Raji (cell line): ENCODE measurements around the gene ZNRF1.

ENCODE experiments used
- POLR2A ChIP-seq: IDR thresholded peaks from 2 replicates; pipeline ENCODE4 v1.6.1; 2011; ENCODE audit warnings: low read depth, low read length, control low read depth; ENCODE audit not compliant: insufficient read depth

ZNRF1 gene

DNA sequence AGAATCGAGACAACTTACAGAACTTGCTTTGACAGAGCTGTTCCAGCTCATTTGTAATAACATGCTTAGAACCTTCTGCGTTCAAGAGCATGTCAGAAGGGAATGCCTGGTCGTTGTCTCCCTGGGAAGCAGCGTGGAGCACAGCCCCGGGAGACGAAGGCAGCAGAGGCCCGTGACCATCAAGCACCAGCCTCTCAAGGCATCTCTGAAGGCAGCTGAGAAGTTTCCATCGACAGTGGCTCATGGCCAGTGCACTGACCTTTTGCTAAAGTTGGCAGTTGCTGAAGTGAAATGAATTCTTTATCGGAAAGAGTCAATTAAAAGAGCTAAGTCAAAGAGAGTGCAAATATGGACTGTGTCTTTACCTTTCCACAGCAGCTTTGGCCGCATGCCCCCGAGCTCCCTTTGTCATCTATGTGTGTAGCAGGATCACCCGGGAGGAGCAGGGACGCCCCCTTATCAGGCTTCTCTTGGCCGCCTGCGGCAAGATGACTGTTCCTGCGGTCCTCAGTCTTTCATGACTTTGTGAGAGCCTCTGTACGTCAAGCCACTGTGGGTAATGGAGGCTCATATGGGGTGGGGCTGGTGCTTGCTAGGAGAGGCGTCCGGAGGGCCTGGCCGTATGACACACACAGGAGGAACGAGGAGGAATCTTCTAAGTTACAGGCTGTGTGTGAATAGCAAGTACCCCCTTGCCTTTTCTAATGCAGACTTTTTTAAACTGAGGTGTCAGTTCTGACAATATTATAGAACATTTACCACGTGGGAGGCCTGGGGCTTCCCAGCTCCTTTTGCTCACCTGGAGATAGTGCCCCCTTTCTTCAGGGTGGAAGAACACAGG is 63.5 kb downstream of the ZNRF1 start:
- TF ChIP-seq POLR2A = no peak

DNA sequence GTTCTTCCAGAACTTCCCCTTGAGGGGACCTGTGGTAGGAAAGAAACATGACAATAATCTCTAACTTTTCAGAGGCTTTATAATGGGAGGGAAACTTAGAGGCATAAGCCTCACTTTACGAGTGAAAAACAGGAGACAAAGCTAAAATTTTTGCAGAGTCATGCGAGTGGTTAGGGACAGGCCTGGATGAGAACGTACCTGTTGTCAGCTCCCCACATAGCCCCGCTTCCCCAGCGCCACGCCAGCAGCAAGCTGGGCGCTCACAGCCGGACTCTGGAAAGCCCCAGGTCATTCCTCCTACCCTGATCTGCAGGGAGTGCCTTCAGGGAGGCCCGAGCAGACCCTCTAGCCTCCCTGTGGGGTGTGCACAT is 64.1 kb downstream of the ZNRF1 start:
- no peak for TF ChIP-seq POLR2A

GRCh38 chr16:75063549-75064088 is 64.8 kb downstream of the ZNRF1 start:
- no peak for TF ChIP-seq POLR2A

- no peak for TF ChIP-seq POLR2A
These were observed 65.8 kb downstream of the ZNRF1 start for GRCh38 chr16:75064403-75065148.

DNA sequence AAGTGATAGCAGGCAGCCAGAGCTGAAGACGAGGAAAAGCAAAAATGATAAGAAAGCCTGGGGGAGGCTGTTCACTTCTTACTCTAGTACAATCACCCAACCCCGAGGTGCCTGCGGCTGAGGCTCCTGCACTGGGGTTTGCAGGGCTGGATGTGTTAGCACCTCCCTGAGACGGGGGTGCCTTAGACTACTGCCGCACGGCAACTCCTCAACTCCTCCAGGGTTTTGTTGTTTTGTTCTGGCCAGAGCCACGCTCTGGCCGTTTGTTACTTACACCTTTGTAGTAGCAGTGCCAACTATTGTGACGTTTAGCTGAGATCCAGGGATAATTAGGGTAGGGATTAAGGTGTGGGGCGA is 66.3 kb downstream of the ZNRF1 start:
- TF ChIP-seq POLR2A = no peak

DNA sequence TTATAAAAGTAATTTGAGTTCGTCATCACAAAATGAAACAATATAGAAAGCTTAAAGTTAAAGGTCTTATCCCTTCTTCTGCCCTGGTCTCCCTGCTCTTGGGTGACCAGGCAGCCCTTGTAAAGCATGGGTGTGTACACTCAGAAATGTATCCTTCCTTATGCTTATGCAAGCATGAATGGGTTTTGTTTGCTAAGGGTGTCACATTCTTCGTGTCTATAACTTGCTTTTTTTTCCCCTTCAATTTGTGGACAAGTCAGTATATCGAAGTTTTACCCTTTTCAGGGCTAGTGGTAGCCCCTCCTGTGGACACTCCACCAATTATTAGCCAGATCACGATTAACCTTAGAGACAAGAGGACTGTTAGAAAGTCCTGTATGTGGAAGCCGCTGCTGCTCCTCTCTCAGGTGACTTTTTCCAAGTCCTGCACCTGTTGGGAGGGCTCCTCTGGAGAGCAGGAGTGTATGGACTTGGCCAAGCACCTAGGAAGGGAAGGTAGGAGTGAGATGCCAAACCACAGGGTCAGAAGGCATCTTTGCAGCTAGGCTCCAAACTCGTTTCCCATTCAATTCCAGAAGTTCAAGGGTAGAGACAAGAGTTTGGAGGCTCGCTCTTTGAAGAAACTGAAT is 66.8 kb downstream of the ZNRF1 start:
- no peak for TF ChIP-seq POLR2A

GRCh38 chr16:75066861-75067447 is 68.1 kb downstream of the ZNRF1 start:
- TF ChIP-seq POLR2A = no peak

DNA sequence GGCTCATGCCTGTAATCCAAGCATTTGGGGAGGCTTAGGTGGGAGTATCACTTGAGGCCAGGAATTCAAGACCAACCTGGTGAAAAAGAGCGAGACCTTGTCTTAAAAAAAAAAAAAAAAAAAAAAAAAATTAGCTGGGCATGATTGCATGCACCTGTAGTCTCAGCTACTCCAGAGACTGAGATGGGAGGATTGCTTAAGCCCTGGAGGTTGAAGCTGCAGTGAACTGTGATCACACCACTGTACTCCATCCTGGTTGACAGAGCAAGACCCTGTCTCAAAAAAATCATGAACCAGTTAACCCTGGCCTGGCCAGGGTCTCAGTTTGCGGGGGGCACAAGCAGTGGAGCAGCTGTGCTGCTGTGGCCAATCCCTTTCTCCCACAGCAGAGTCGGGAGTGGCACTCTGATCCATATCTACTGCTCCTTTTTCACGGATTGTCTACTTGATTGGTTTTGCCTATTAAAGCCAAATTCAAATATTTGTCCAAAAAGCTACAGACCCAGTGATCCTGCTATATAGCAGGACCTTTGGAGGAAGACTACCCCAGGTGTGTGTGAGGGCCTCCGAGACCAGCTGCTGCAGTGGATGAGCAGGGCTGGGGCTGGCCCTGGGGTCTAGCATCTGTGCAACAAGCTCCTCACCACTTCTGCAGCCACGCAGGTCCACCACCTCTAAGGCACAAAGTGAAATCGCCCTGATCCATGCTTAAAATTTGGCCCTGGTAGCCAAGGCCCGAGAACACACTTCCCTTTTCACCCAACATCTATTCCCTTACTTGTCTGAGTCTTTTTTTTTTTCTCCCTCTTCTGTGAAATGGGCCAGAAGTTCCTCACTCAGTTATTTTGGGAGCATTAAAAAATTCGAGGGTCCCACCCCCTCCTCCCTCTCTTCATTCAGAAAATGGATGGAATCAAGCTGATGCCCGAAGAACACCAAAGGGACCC is 69.5 kb downstream of the ZNRF1 start:
- no peak for TF ChIP-seq POLR2A

- TF ChIP-seq POLR2A = no peak
These were observed 71.4 kb downstream of the ZNRF1 start for GRCh38 chr16:75070012-75070841.

- TF ChIP-seq POLR2A = no peak
These were observed 72.8 kb downstream of the ZNRF1 start for GRCh38 chr16:75071621-75072020.

- no peak for TF ChIP-seq POLR2A
These were observed 73.6 kb downstream of the ZNRF1 start for GRCh38 chr16:75072239-75072947.

DNA sequence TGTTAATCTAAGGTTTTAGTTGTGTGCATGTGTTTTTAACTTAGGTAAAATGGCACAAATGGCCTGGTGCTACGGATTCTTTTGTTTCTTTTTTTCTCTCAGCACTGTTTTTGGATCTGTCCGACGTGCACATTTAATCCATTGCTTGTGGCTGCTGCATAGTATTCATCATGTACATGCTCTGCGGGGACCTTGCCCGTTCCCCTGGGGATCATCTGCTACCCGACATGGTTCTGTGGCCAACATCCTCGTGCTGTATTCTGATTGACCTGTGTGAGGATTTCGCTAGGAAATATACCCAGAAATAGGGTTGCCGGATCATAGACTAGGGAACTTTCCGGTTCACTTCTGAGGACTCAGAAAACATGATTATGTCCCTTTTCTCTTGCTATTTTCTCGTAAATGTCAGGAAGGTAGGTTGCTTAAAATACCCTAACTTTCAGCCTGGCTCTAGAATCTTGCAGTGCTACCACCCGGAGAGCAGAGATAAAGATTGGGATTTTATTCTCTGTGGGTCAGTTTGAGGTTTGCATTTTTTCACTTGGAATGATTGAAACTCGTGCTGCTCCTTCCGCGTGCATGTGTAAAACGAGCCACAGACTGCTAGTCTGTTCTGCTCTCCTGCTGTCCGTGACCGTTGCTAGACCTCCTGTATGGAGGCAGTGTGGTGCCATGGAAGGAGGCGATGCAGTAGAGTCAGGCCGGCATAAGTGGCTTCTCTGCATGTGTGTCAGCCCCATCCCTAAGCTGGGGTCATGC is 74.9 kb downstream of the ZNRF1 start:
- TF ChIP-seq POLR2A = no peak

DNA sequence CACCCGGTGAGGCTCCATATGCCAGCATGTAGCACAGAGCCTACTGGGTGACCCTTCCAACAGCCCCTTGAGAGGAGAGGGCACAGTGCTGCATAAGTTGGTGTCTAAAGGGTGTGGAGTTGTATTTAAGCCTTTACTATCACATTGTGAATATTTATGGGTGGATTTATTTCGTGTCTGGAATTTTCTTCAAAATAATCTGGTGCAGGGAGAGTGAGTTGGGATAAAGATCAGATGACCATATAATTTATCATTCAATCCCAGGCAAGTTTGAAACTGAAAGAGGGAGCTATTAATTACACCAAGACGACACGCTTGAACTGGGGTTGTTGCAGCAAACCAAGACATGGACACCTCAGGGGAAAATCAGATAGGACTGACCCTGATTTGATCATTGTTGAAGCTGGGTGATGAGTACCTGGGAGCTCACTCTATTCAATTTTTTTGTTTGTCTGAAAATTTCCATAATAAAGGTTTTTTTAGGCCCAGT is 75.5 kb downstream of the ZNRF1 start:
- TF ChIP-seq POLR2A = no peak
